GM18507 (cell line): ENCODE data around the gene SLC66A1.
"Not testable (repeated sequence)": the region's sequence is repeated elsewhere in the genome, so short reads cannot be mapped to it uniquely, and the experiment has no call there.

Experiments
- DNase-seq: peaks from one replicate; pipeline ENCODE4 v3.0.0; 2011; ENCODE audit warnings: low read depth; ENCODE audit not compliant: insufficient read length; ENCODE audit errors: extremely low spot score
- FAIRE-seq: peaks from 2 replicates; lab custom pipeline; 2011; peaks lifted over from hg19 to GRCh38; lab: Jason Lieb, UNC

Gene SLC66A1

GRCh38 chr1:19311931-19312781 is at the start of gene SLC66A1, which contains the start of gene AKR7A2:
Gene SLC66A1 (plus strand): TSS chr1:19312326. CDS start chr1:19317678, 5,352 bp downstream.
Gene AKR7A2 (minus strand): TSS chr1:19312144. CDS start chr1:19312124, 20 bp downstream.
- peak; percentile 82 for FAIRE-seq

GRCh38 chr1:19262744-19263143 is 49.4 kb upstream of the SLC66A1 start:
- no peak for FAIRE-seq
- no peak for DNase-seq

More at GRCh38 chr1:19311931-19312781, at the start of gene SLC66A1, which contains the start of gene AKR7A2:
- peak; percentile 97 for DNase-seq

GRCh38 chr1:19268445-19268844 is 43.7 kb upstream of the SLC66A1 start:
- FAIRE-seq, result no peak
- no peak for DNase-seq

GRCh38 chr1:19269427-19270342 is 42.4 kb upstream of the SLC66A1 start:
- peak; percentile 69 for FAIRE-seq

GRCh38 chr1:19270343-19270730 is 41.8 kb upstream of the SLC66A1 start:
- not testable (repeated sequence) for FAIRE-seq, DNase-seq

More at GRCh38 chr1:19269427-19270342, 42.4 kb upstream of the SLC66A1 start:
- DNase-seq, result not testable (repeated sequence)

GRCh38 chr1:19272064-19272463 is 40.1 kb upstream of the SLC66A1 start:
- DNase-seq (no peak), FAIRE-seq (no peak)

- FAIRE-seq (no peak), DNase-seq (no peak)
Measured at GRCh38 chr1:19273106-19273843, 38.9 kb upstream of the SLC66A1 start.

DNA sequence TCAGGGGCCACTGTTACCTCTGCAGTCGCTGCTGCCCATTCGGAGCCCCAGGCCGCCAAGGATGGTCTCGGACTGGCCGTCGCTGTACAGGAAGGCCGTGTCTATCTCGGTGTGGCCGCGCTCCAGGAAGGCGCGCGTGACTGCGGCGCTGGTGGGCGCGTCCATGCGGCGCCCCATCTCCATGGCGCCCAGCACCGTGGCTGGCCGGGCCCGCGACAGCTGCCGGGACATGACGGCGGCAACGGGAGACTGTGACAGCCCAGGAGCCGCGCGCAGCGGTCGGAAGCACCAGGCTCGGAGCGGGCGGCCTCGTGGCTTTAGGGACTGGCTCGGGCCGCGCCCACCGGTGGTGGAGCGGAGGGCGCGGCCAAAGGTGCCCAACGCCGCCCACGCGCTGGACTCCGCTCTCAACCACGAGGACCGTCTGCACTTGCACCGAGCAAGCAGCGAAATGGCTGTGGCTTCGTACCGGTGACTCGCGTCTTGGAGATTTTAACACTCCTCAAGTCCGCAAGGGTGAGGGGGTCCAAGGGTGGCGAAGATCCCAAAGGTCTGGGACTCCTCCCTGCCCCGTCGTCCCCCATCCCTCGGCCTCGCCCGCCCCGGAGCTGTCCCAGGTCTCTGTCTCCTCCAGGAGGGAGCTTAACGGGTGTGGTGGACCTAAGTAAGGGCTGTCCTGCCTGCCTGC is 38.1 kb upstream of the SLC66A1 start:
- DNase-seq, FAIRE-seq: not testable (repeated sequence)

DNA sequence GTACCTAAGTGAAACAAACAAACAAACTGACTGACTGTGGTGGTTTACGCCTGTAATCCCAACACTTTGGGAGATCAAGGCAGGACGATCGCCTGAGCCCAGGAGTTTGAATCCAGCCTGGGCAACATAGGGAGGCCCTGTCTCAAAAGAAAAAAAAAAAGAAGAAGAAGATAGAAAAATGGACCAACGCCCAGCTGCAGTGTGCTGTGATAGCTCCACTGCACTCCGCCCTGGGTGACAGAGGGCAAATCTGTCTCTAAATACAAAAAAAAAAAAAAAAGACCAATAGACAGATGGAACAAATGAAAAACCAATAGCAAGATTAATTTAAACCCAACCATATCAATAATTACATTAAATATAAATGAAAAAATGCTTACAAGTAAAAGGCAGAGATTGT is 37.5 kb upstream of the SLC66A1 start:
- FAIRE-seq (no peak), DNase-seq (no peak)

DNA sequence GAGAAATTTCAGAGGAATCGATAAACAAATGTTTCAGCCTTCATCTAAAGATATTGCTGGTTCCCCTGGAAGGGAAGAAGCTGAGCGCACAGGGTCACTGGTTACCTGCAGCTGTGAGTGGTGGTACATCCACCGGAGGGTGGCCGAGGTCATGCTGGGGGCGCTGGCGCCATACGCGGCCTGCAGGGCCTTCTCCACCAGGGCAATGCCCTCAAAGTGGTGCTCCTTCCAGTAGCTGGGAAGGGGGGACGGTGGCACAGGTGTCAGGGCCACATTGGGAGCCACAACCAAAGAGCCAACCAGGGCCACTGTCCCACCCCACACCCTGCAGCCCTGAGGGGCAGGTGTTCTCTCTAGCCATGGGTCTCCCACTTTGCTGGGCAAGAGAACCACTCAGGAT is 28.2 kb upstream of the SLC66A1 start:
- FAIRE-seq, result no peak
- no peak for DNase-seq

DNA sequence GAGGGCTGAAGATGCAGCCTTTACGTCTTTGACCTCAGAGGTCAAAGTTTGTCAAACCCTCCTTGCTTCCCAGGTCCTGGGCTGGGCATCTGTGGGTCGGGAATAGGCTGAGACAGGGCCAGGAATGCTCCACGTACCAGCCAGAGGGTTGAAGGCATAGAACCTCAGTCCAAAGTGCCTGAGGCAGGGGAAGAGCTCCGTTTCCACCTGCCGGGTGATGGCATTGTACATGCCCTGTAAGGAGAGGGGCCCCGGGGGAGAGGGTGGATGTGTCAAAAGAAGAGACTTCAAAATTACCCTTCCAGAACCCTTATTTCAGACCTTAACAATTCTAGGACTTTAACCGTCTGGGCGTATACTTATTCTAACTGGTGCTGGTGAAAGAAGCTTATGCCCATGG is 27.2 kb upstream of the SLC66A1 start:
- FAIRE-seq (no peak), DNase-seq (no peak)

DNA sequence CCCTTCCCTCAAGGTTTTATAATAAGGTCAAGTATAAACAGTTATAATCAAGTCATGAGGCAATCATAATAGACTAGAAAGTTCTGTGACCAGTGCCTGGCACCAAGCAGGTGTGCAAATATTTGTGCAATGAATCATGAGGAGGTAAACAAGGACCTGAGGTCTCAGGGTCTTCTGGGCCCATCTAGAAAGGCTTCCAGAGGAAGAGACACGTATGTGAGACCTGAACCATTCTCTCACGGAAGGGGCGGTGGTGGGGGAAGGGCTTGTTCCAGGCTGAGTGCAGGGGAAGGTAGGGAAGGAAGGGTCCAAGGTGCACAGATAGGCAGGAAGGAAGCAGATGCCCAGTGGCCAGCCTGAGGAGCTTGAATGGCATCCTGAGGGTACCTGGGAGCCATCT is 26.8 kb upstream of the SLC66A1 start:
- DNase-seq, FAIRE-seq: not testable (repeated sequence)

GRCh38 chr1:19285807-19286206 is 26.3 kb upstream of the SLC66A1 start:
- not testable (repeated sequence) for FAIRE-seq, DNase-seq

- no peak for DNase-seq
- no peak for FAIRE-seq
Measured at GRCh38 chr1:19287436-19288185, 24.5 kb upstream of the SLC66A1 start.

DNA sequence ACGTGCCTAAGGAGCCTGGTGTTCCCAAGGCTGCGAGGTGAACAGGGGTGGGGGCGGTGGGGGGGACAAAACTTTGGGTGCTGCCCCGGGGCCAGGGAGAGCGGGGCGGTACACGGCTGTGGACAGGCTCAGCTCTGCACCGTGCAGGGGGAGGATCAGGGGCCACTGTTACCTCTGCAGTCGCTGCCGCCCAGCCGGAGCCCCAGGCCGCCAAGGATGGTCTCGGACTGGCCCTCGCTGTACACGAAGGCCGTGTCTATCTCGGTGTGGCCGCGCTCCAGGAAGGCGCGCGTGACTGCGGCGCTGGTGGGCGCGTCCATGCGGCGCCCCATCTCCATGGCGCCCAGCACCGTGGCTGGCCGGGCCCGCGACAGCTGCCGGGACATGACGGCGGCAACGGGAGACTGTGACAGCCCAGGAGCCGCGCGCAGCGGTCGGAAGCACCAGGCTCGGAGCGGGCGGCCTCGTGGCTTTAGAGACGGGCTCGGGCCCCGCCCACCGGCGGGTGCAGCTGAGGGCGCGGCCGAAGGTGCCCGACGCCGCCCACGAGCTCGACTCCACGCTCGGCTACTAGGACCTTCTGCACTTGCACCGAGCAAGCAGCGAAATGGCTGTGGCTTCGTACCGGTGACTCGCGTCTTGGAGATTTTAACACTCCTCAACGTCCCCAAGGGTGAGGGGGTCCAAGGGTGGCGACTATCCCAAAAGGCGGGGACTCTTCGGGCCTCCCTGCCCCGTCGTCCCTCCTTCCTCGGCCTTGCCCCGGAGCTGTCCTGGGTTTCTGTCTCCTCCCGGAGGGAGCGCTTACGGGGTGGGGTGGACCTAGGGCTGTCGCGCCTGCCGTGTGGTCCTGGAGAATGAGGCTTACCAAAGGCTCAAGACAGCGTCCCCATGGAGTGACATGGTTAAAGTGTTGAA is 23.5 kb upstream of the SLC66A1 start, which contains the start of gene AKR7A3:
Gene AKR7A3, minus strand, starts transcription at position 447 of the 918 bp plus-strand sequence. Its CDS starts 61 bp downstream, at position 386.
- not testable (repeated sequence) for FAIRE-seq, DNase-seq

DNA sequence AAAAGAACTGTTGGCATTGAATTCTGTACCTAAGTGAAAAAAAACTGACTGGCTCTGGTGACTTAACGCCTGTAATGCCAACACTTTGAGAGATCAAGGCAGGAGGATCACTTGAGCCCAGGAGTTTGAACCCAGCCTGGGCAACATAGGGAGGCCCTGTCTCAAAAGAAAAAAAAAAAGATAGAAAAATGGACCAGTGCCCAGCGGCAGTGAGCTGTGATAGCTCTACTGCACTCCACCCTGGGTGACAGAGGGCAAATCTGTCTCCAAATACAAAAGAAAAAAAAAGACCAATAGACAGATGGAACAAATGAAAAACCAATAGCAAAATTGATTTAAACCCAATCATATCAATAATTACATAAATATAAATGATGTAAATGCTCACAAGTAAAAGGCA is 22.9 kb upstream of the SLC66A1 start:
- no peak for DNase-seq
- FAIRE-seq, result no peak

DNA sequence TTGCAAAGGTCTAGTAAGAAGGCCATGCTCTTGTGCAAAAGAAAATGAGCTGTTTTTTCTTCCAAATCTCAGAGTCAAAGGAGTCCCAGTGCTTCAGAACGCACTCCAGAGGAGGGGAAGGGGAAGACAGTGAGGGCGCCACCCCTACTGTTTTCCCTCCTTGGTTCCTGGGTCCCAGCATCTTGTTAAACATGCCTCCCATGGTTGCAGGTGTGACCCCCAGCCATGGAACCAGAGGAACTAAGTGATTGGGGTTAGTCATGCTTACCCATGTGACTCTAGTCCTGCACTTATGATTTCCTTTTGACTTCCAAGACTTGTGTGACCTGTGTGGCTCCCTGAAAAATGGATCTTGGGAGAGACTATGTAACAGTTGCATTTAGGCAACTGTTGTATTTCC is 17.5 kb upstream of the SLC66A1 start:
- FAIRE-seq (no peak), DNase-seq (no peak)
